Mammary epithelial cell (primary cell): ENCODE measurements around the gene TLR8.
"Not testable (repeated sequence)": the region's sequence is repeated elsewhere in the genome, so short reads cannot be mapped to it uniquely, and the experiment has no call there.

Experiments
- EZH2 ChIP-seq: IDR thresholded peaks from 2 replicates; pipeline ENCODE4 v1.6.1; 2012; ENCODE audit warnings: low read length, inconsistent platforms, borderline replicate concordance
- TF ChIP-seq, protein P1 (sequence below), 2 donors: IDR thresholded peaks in 1 of 2; conservative IDR thresholded peaks in 1 of 2; 2 replicates each; pipeline ENCODE4 v1.5.1; 2011 to 2012; ENCODE audit warnings: inconsistent platforms in 2 of 2, low read length in 2 of 2, mild to moderate bottlenecking in 2 of 2, control low read depth in 1 of 2, low read depth in 1 of 2; ENCODE audit not compliant: insufficient read depth in 1 of 2; ENCODE audit errors: extremely low read depth in 1 of 2

DNA sequence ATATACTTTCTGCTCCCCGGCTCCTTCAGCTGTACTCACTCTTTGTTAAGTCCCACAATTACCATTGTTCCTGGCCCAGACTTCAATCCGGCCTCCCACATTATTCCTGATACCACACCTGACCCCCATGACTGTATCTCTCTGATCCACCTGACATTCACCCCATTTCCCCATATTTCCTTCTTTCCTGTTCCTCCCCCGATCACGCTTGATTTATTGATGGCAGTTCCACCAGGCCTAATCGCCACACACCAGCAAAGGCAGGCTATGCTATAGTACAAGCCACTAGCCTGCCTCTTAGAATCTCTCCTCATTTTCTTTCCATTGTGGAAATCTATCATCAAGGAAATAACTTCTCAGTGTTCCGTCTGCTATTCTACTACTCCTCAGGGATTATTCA is 37.2 kb downstream of the TLR8 start:
- TF ChIP-seq, protein P1, sequence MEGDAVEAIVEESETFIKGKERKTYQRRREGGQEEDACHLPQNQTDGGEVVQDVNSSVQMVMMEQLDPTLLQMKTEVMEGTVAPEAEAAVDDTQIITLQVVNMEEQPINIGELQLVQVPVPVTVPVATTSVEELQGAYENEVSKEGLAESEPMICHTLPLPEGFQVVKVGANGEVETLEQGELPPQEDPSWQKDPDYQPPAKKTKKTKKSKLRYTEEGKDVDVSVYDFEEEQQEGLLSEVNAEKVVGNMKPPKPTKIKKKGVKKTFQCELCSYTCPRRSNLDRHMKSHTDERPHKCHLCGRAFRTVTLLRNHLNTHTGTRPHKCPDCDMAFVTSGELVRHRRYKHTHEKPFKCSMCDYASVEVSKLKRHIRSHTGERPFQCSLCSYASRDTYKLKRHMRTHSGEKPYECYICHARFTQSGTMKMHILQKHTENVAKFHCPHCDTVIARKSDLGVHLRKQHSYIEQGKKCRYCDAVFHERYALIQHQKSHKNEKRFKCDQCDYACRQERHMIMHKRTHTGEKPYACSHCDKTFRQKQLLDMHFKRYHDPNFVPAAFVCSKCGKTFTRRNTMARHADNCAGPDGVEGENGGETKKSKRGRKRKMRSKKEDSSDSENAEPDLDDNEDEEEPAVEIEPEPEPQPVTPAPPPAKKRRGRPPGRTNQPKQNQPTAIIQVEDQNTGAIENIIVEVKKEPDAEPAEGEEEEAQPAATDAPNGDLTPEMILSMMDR (conservative IDR thresholded peaks at IDR 0.05 in 1 of 2, IDR thresholded peaks at IDR 0.05 in 1 of 2; ENCODE audit: extremely low read depth in 1 of 2, insufficient read depth in 1 of 2, low read depth in 1 of 2, low read length in 2 of 2): not testable (repeated sequence)
- TF ChIP-seq EZH2: not testable (repeated sequence)
